Stimulated activated CD8-positive, alpha-beta memory T cell treated with anti-CD3 and anti-CD28 coated beads, Interleukin-12 subunit alpha, Interleukin-12 subunit beta, amount 100 ng/mL, for 24 hours (primary cell): ENCODE data around the gene ATG12.
"Not testable (repeated sequence)": the region's sequence is repeated elsewhere in the genome, so short reads cannot be mapped to it uniquely, and the experiment has no call there.

Experiments
- DNase-seq: peaks from one replicate; pipeline ENCODE4 v3.0.0-alpha.2; 2020; ENCODE audit errors: extremely low read depth

ATG12 gene

GRCh38 chr5:115842952-115843351, 1.6 kb upstream of the ATG12 start:
- no peak for DNase-seq

GRCh38 chr5:115842089-115842935, 947 bp upstream of the ATG12 start:
- DNase-seq: no peak

GRCh38 chr5:115840873-115841272, 492 bp downstream of the ATG12 start:
- DNase-seq: no peak

GRCh38 chr5:115838885-115839518, 2.4 kb downstream of the ATG12 start:
- no peak for DNase-seq

- DNase-seq: no peak
These were observed 5.9 kb downstream of the ATG12 start for GRCh38 chr5:115835481-115835880.

GRCh38 chr5:115831163-115831768, 10.1 kb downstream of the ATG12 start:
- no peak for DNase-seq

- no peak for DNase-seq
These were observed 11.5 kb downstream of the ATG12 start for GRCh38 chr5:115829913-115830312.

- DNase-seq: no peak
These were observed 15.4 kb downstream of the ATG12 start for GRCh38 chr5:115825948-115826347.

GRCh38 chr5:115824983-115825382, 16.4 kb downstream of the ATG12 start:
- DNase-seq: not testable (repeated sequence)

GRCh38 chr5:115820846-115821245, 20.5 kb downstream of the ATG12 start:
- no peak for DNase-seq

- DNase-seq: no peak
These were observed 22.5 kb downstream of the ATG12 start for GRCh38 chr5:115818821-115819220.

- no peak for DNase-seq
These were observed 24.0 kb downstream of the ATG12 start for GRCh38 chr5:115817386-115817785.

- DNase-seq: no peak
These were observed 24.9 kb downstream of the ATG12 start, which contains the start of gene CDO1 for GRCh38 chr5:115816226-115817081. Gene CDO1, minus strand, starts transcription at chr5:115816659. Its CDS starts 262 bp downstream, at chr5:115816397.

GRCh38 chr5:115815693-115816225, 25.6 kb downstream of the ATG12 start:
- no peak for DNase-seq

- no peak for DNase-seq
These were observed 26.2 kb downstream of the ATG12 start for GRCh38 chr5:115815006-115815692.

GRCh38 chr5:115813719-115814118, 27.6 kb downstream of the ATG12 start:
- DNase-seq: no peak

- no peak for DNase-seq
These were observed 29.0 kb downstream of the ATG12 start for GRCh38 chr5:115812372-115812771.

- no peak for DNase-seq
These were observed 30.0 kb downstream of the ATG12 start for GRCh38 chr5:115811406-115811805.

- no peak for DNase-seq
These were observed 30.6 kb downstream of the ATG12 start for GRCh38 chr5:115810761-115811160.

GRCh38 chr5:115809946-115810345, 31.4 kb downstream of the ATG12 start:
- no peak for DNase-seq

- not testable (repeated sequence) for DNase-seq
These were observed 33.3 kb downstream of the ATG12 start for GRCh38 chr5:115808066-115808465.
